Measurements from ENCODE around the gene ST6GAL2.

DNA sequence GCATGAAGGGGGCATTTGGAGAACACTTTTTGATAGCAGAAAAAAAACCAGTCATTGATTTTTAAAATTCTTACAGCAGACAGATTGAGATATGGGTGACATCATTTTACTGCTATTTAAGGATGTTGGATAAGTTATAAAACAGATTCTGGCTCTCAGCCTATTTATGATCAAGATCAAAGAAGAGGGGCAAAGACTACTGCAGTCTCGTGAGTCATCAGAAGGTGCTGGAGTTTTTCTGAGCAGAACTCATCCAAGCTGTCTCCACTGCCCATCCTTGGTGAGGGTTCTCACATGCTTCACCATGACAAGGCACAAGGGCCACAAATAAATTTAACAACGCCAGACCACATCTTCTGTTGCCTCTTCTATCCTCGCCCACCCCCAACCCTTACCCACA lies 58.8 kb downstream of the ST6GAL2 start:
- TF ChIP-seq CHD1 (IDR thresholded peaks at IDR 0.05; ENCODE audit: low read length) (no peak), NBN (IDR thresholded peaks at IDR 0.05; ENCODE audit: low read depth) (no peak), UBTF (IDR thresholded peaks at IDR 0.05; ENCODE audit: borderline replicate concordance in 1 of 2, low read depth in 2 of 2, low read length in 2 of 2) (no peak), CTCF (IDR thresholded peaks at IDR 0.05 in 2 of 3, conservative IDR thresholded peaks at IDR 0.05 in 1 of 3; ENCODE audit: insufficient read depth in 2 of 3, low read depth in 1 of 3, low read length in 3 of 3) (no peak), HNRNPUL1 (IDR thresholded peaks at IDR 0.05; ENCODE audit: low read length) (no peak), ZNF311 (CRISPR knock-in tag; IDR thresholded peaks at IDR 0.05) (no peak), JUNB (CRISPR knock-in tag; conservative IDR thresholded peaks at IDR 0.05) (no peak), SIN3B (IDR thresholded peaks at IDR 0.05; ENCODE audit: low read depth) (no peak), YY1 (IDR thresholded peaks at IDR 0.05; ENCODE audit: borderline replicate concordance in 1 of 3, control insufficient read depth in 1 of 3, extremely low read depth in 1 of 3, insufficient read depth in 3 of 3, insufficient read length in 1 of 3, insufficient replicate concordance in 2 of 3, low read depth in 1 of 3, low read length in 2 of 3) (no peak), ATF7 (IDR thresholded peaks at IDR 0.05) (no peak), ZNF274 (IDR thresholded peaks at IDR 0.05; ENCODE audit: borderline replicate concordance, low read depth, low read length) (no peak), RBFOX2 (IDR thresholded peaks at IDR 0.05; ENCODE audit: low read depth, low read length) (no peak)
